Left hindlimb (tissue), 1 donor: ENCODE data around the gene SLC23A2.
"Not testable (repeated sequence)": the region's sequence is repeated elsewhere in the genome, so short reads cannot be mapped to it uniquely, and the experiment has no call there.

ENCODE experiments used
- DNase-seq: peaks from one replicate; pipeline ENCODE4 v3.0.0-alpha.2; 2018

The SLC23A2 gene

GRCh38 chr20:4898282-4899244 lies 102.7 kb downstream of the SLC23A2 start:
- no peak for DNase-seq

GRCh38 chr20:4897600-4897999 lies 103.7 kb downstream of the SLC23A2 start:
- DNase-seq, result no peak

GRCh38 chr20:4896971-4897497 lies 104.3 kb downstream of the SLC23A2 start:
- no peak for DNase-seq

DNA sequence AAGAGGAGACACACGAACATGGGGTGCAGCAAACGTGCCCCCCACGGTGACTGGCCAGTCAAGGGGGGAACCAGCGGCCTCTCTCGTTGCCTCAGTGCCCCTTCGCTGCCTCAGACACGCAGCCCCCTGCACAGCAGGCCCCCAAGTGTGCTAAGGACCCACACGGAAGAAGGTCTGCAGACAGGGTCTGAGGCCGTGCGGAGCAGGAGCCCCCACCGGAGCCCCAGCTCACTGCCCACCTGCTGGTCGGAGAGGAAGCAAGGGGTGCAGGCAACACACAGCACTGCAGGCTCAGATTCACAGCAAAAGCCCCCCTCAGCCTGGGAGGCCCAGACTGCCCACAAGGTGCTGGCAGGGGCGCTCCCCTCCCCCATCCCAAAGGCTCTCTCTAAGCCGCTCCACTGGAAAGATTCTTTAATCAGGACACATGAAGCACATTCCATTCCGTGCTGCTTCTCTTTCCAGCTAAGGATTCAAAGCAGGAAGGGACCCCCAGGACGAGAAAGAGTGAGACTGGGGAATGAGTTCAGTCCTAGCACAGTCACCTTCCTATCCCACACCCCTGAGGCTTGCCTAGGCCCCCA lies 105.1 kb downstream of the SLC23A2 start:
- no peak for DNase-seq

DNA sequence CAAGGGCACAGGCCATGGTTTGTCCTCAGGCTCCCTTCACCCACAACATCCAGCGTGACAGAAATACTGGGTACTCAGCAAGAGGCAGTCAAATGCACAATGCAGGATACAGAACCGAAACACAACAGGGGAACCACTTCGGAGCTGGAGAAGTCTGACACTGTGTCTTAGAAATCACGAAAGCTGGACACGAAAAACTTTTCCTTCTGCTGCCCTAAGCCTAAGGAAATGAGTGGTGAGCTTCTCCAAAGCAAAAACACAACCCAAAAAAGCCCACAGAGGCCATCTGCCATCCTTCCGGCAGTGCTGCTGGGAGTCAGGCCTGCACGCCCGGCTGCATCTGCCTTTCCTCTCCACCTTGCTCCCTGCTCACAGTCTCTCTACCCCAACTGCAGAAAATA lies 106.3 kb downstream of the SLC23A2 start:
- no peak for DNase-seq

- no peak for DNase-seq
Observed at GRCh38 chr20:4894409-4894808, 106.9 kb downstream of the SLC23A2 start.

DNA sequence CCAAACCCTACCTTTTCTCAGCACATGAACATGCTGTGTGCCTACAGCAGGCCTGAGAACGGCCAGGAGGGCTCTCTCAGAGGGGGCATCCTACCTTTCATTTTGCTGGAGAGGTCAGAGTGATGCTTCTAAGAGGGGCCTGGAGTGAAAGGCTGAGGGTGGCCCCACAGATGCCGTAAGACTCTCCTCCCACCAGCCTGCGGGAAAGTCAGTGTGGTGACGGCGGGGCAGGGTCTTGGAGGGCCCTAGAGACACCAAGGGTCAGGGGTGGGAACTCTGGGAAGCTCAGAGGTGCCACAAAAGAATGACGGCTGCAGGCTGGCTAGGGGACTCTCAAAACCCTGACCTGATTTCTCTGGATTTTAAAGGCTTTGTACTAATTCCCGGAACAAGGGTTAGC lies 107.6 kb downstream of the SLC23A2 start:
- DNase-seq, result no peak

- DNase-seq, result no peak
Observed at GRCh38 chr20:4891997-4892396, 109.3 kb downstream of the SLC23A2 start.

GRCh38 chr20:4891190-4891763 lies 110.0 kb downstream of the SLC23A2 start:
- DNase-seq, result no peak

DNA sequence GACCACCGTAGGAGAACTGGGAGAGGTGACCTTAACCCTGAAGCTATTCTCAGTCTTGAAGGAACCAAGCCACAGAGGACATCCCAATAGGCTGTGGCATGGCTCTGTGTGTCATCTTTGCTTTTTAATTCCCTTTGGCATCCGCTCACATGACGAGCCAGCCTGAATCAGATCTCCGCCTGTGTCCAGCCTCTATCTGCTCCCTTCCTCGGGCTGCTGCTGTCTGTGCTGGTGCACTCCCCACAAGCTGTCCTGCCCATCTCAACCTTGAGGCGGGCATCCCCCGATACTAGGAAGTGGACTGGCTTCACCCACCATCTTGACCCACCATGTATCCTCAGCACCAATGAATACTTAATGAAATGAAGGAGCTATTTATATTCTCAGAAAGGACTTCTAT lies 111.9 kb downstream of the SLC23A2 start:
- no peak for DNase-seq

DNA sequence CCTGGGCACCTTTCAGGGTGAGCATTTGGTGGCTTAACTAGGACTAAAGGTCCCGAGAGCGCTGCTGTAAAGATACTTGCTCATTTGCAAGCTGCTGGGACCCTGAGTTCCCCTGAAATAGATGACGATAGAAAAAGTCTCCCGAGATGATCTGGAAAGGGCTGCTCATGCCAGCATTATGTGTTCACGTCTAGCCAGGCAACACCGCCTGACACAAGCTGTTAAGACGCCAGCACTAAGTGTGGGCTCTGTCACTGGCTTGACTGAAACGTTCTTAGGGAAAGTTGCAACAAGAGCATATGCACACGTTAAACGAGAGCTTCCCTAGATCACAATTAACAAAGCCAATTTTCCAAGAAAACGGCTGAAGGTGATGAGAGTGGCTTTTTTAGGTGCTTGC lies 113.7 kb downstream of the SLC23A2 start:
- no peak for DNase-seq

DNA sequence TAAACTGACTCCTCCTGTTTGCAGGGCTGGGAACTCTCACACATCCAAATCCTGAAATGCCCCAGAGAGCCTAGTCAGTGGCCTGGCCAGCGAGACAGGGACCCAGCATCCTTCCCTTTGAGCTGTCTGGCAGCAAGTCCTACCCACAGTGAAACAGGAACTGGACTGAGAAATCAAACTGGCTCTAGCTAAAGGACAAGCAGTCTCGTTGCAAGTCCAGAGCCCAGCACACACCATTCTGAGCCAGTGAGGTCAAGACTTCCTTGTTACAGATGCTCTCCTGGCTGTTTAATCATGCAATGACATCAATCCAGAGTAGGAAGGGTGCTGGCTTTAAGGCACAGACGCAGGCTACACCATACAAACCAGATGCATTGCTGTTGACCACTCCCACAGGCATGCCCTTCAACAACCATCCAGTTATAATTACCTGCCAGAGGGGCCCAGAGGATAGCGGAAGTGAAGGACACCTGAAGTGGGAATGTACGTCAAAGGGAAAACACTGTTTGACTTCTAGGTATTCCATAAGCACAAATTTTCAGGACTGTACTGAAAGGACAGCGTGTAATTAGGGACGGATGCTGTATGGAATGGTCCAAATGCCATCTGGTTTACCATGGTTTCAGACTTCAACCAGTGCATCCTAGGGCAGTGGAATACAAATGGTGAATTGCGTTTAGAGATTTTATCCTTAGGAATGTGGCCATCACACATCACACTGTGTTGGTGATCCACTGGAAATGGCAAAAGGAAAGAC lies 114.4 kb downstream of the SLC23A2 start:
- DNase-seq, result no peak

DNA sequence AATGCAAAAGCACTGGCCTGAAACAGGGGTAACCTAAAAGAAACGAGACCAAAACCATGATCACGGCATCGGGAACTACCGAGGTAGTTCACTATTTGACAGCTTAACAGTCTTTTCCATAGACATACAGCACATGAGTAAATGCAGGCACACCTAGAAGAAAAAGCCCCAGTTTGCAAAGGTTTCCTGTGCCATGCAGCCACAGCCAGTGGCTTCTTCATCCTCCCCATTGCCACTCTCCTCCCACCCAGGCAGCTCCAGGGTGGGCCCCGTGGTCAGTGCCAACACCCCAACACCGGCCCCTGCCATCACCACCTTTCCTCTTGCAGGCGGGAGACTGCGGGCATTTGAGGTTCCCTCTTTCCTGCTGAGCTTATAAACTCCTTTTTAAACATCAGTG lies 115.4 kb downstream of the SLC23A2 start:
- DNase-seq, result no peak

DNA sequence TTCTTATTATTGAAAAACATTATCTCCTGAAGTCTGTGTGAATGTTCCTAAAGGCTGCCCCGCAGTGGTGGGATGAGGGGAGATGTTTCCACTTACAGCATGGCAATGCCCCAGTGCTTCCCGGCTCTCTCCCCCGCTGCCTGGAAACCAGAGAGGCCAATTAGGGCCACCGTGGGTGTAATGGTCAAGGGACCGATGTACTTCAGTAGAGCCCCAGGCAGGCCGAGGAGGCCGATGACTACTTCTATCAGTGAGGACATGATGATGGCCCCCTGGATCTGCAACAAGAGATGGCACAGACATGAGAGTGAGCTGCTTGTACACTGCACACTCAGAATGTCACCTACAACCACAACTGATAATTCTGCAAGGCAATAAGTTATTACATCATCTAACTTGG lies 117.8 kb downstream of the SLC23A2 start:
- no peak for DNase-seq

- no peak for DNase-seq
Observed at GRCh38 chr20:4883051-4883450, 118.3 kb downstream of the SLC23A2 start.

- no peak for DNase-seq
Observed at GRCh38 chr20:4881006-4881730, 120.1 kb downstream of the SLC23A2 start.

DNA sequence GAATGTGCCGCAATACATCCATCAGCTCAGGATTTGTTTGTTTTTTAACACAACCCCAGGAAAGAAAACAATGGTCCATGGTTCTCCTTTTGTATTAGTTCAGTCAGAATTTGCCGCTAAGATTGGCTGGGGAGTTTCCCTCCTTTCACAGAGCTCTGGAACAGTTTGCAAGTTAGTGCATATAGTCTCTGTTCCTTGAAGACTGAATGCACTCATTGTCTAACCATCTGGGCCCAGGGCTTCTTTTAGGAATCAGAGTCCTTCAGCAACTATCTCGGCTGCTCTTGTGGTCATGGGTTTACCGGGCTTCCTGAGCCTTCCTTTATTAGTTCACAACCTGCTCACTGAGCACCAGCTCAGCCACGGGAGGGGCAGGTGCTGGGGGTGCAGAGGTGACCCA lies 121.3 kb downstream of the SLC23A2 start:
- DNase-seq, result no peak

- DNase-seq, result not testable (repeated sequence)
Observed at GRCh38 chr20:4878099-4878498, 123.2 kb downstream of the SLC23A2 start.

DNA sequence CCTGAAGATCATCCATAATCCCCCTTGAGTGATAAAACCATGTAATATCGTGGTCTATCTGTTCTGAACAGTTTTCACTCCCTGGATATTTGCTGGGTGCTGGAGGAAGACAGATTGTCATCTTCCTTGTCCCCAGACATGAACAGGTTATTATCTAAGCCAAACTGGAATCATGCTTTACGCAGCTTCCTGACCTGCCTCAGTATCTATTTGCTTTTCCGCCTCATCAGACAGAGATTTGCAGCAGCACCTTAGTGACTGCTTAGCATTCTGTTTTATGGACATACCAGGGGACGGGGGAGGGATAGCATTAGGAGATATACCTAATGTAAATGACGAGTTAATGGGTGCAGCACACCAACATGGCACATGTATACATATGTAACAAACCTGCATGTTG lies 124.6 kb downstream of the SLC23A2 start:
- no peak for DNase-seq

GRCh38 chr20:4876301-4876700 lies 125.0 kb downstream of the SLC23A2 start:
- DNase-seq, result no peak

DNA sequence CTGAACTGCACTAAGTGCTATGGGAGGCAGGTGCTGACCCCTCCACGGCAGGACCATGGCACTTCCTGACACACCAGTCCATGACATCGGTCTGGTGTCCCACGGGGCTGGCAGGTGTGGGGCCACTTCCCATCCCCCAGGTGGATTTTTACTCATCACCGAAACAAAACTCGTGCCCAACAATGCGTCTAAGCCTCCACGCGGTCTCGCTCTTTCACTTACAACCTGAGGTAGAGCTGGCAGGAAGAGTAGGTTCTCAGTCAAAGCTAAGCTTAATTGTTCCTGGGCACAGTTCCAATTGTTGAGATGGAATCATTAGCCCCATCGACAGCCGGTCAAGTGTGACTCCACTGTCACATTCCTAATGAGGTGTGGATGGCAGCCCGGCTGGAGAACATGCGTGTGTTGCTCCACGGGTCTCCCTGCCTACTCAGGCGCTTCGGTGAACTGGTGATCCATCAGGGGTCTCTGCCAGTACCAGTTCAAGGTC lies 125.7 kb downstream of the SLC23A2 start:
- DNase-seq, result no peak

DNA sequence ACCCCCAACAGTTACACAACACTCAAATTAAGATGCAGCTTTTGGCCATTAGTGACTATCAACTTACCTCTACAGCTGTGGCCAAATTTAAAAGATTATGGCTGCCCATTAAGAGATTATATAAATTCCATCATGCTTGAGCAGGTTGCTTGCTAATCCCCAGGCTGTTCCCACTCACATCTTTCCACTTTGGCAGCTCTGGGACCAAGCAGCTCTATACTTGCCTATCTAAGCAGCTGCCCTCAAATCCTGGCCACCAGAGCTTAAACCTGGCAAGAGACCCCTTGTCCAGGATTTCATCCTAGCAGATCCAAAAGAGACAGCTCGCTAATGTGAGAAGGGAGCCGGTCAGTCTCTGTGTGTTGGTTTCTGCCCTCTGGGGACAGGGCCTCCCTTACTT lies 127.9 kb downstream of the SLC23A2 start:
- DNase-seq, result no peak
